Liver (tissue), 9 donors: ENCODE results near the gene UBA52. TPM values are rescaled to one million over a fixed set of nuclear protein-coding genes. Genes with fewer than 3 reads are reported as not detected.

Experiments
- DNase-seq: peaks from one replicate; pipeline ENCODE4 v3.0.0-alpha.2; 2017; ENCODE audit warnings: low spot score
- H3K27ac ChIP-seq, 2 donors: one replicate each; pipeline ENCODE4 v1.7.0; 2013; ENCODE audit warnings: inconsistent platforms in 2 of 2, low read length in 2 of 2, control low read depth in 1 of 2, low read depth in 1 of 2, mild to moderate bottlenecking in 1 of 2
- H3K27me3 ChIP-seq, 4 donors: one replicate each; pipeline versions ENCODE4 v1.6.1 to v1.7.0; 2013; ENCODE audit warnings: low read length in 3 of 4, inconsistent platforms in 1 of 4, mild to moderate bottlenecking in 1 of 4, moderate library complexity in 1 of 4; ENCODE audit not compliant: control insufficient read depth in 4 of 4, insufficient read depth in 4 of 4
- H3K36me3 ChIP-seq, 4 donors: one replicate each; pipeline versions ENCODE4 v1.6.1 to v1.7.0; 2013; ENCODE audit warnings: low read length in 3 of 4, mild to moderate bottlenecking in 3 of 4, low read depth in 1 of 4, moderate library complexity in 1 of 4; ENCODE audit not compliant: control insufficient read depth in 4 of 4, insufficient read depth in 3 of 4
- H3K4me1 ChIP-seq, 4 donors: one replicate each; pipeline versions ENCODE4 v1.6.1 to v1.7.0; 2013; ENCODE audit warnings: low read length in 3 of 4, mild to moderate bottlenecking in 3 of 4, moderate library complexity in 1 of 4; ENCODE audit not compliant: control insufficient read depth in 4 of 4, insufficient read depth in 4 of 4
- H3K4me3 ChIP-seq, 3 donors: one replicate each; pipeline versions ENCODE4 v1.6.1 to v1.7.0; 2013; ENCODE audit warnings: low read length in 3 of 3, control low read depth in 1 of 3, low read depth in 1 of 3, mild to moderate bottlenecking in 1 of 3
- H3K9ac ChIP-seq, 2 donors: one replicate each; pipeline ENCODE4 v1.7.0; 2013; ENCODE audit warnings: low read length in 2 of 2, mild to moderate bottlenecking in 2 of 2, moderate library complexity in 2 of 2, control low read depth in 1 of 2, low read depth in 1 of 2
- H3K9me3 ChIP-seq, 4 donors: one replicate each; pipeline versions ENCODE4 v1.6.1 to v1.7.0; 2013; ENCODE audit warnings: low read length in 3 of 4; ENCODE audit not compliant: control insufficient read depth in 4 of 4
- ATF3 ChIP-seq: IDR thresholded peaks from 2 replicates; pipeline ENCODE4 v1.6.1; 2016; ENCODE audit warnings: antibody characterized with exemption
- CTCF ChIP-seq: fragments of 150-350 bp; IDR thresholded peaks from 2 replicates; pipeline ENCODE4 v1.5.1; 2017; ENCODE audit warnings: improper control_type of control experiment, low read depth, low read length; ENCODE audit not compliant: missing input control
- EGR1 ChIP-seq, 2 donors: IDR thresholded peaks; 2 replicates each; pipeline ENCODE4 v1.6.1; 2016 to 2018; ENCODE audit warnings: antibody characterized with exemption in 2 of 2, low read depth in 2 of 2
- FOXA1 ChIP-seq: IDR thresholded peaks from 2 replicates; pipeline ENCODE4 v1.6.1; 2016; ENCODE audit warnings: antibody characterized with exemption
- FOXA2 ChIP-seq: IDR thresholded peaks from 2 replicates; pipeline ENCODE4 v1.6.1; 2016; ENCODE audit warnings: antibody characterized with exemption
- GABPA ChIP-seq, 2 donors: IDR thresholded peaks in 1 of 2; conservative IDR thresholded peaks in 1 of 2; 2 replicates each; pipeline ENCODE4 v1.6.1; 2016; ENCODE audit warnings: antibody characterized with exemption in 2 of 2, mild to moderate bottlenecking in 1 of 2, moderate library complexity in 1 of 2
- HNF4A ChIP-seq, 2 donors: conservative IDR thresholded peaks; 2 replicates each; pipeline ENCODE4 v1.6.1; 2016; ENCODE audit warnings: antibody characterized with exemption in 2 of 2, mild to moderate bottlenecking in 2 of 2
- HNF4G ChIP-seq: IDR thresholded peaks from 2 replicates; pipeline ENCODE4 v1.6.1; 2016; ENCODE audit warnings: antibody characterized with exemption
- JUND ChIP-seq, 2 donors: IDR thresholded peaks; 2 replicates each; pipeline ENCODE4 v1.6.1; 2016; ENCODE audit warnings: antibody characterized with exemption in 2 of 2
- MAX ChIP-seq: IDR thresholded peaks from 2 replicates; pipeline ENCODE4 v1.6.1; 2016; ENCODE audit warnings: antibody characterized with exemption
- NR2F2 ChIP-seq: IDR thresholded peaks from 2 replicates; pipeline ENCODE4 v1.6.1; 2016; ENCODE audit warnings: antibody characterized with exemption
- RAD21 ChIP-seq, 2 donors: IDR thresholded peaks; 2 replicates each; pipeline ENCODE4 v1.6.1; 2016; ENCODE audit warnings: antibody characterized with exemption in 2 of 2, mild to moderate bottlenecking in 2 of 2
- REST ChIP-seq: IDR thresholded peaks from 2 replicates; pipeline ENCODE4 v1.6.1; 2016; ENCODE audit warnings: antibody characterized with exemption, mild to moderate bottlenecking
- RXRA ChIP-seq, 2 donors: IDR thresholded peaks; 2 replicates each; pipeline ENCODE4 v1.6.1; 2017 to 2018; ENCODE audit warnings: antibody characterized with exemption in 2 of 2, mild to moderate bottlenecking in 1 of 2
- SP1 ChIP-seq: IDR thresholded peaks from 2 replicates; pipeline ENCODE4 v1.6.1; 2018; ENCODE audit warnings: antibody characterized with exemption, mild to moderate bottlenecking
- TAF1 ChIP-seq: conservative IDR thresholded peaks from 2 replicates; pipeline ENCODE4 v1.6.1; 2016; ENCODE audit warnings: antibody characterized with exemption, mild to moderate bottlenecking
- YY1 ChIP-seq: IDR thresholded peaks from 2 replicates; pipeline ENCODE4 v1.6.1; 2016; ENCODE audit warnings: antibody characterized with exemption, mild to moderate bottlenecking
- ZBTB33 ChIP-seq: IDR thresholded peaks from 2 replicates; pipeline ENCODE4 v1.6.1; 2016; ENCODE audit warnings: antibody characterized with exemption
- WGBS: extraction: QIAGEN DNeasy Blood & Tissue Kit; methylation state at CpG from one replicate; pipeline ENCODE4 v1.1.7; 2013; 5-methylcytosine and 5-hydroxymethylcytosine counted together
- polyA plus RNA-seq, 2 donors: library from polyadenylated mRNA; stranded (reverse) in 1 of 2; unstranded in 1 of 2; fragments of 200-250 nt in 1 of 2; fragments of >200 nt in 1 of 2; fragmentation: Nextera tagmentation in 1 of 2; extraction: Ambion mirVana in 1 of 2; gene quantifications; one replicate each; pipeline versions ENCODE4 v1.2.1 to v1.2.3, GENCODE V29; 2013 to 2015
- total RNA-seq, 2 donors: library from RNA; depleted of rRNA; stranded (reverse); fragments of >200 nt; gene quantifications; one replicate each; pipeline ENCODE4 v1.2.3, GENCODE V29; 2014
- donor health status: healthy.
- donor health status: healthy.
- donor health status: healthy.
- donor health status: healthy.
- donor health status: healthy.

Gene UBA52
- total and polyA plus RNA-seq, 4 donors: 324 to 647 (median 484) TPM

- WGBS: 28% methylated on average over 3 of the region's 3 CpGs
- TF ChIP-seq GABPA (IDR thresholded peaks at IDR 0.05 in 1 of 2, conservative IDR thresholded peaks at IDR 0.05 in 1 of 2) (no peak), NR2F2 (no peak), HNF4A (conservative IDR thresholded peaks at IDR 0.05) (no peak), RXRA (IDR thresholded peaks at IDR 0.05) (no peak), ZBTB33 (no peak), REST (no peak), FOXA2 (no peak), TAF1 (no peak), ATF3 (no peak), HNF4G (no peak), RAD21 (IDR thresholded peaks at IDR 0.05) (no peak), EGR1 (IDR thresholded peaks at IDR 0.05; ENCODE audit: low read depth in 2 of 2) (no peak), FOXA1 (no peak), SP1 (no peak), CTCF (no peak), MAX (no peak), JUND (IDR thresholded peaks at IDR 0.05) (no peak), YY1 (no peak)
- Histone ChIP-seq H3K27me3 (peaks cover 2 to 18% (median 16%) of the 10 kb centered on the region in 4 donors), H3K9ac (no peak overlapping the region), H3K4me3 (no peak overlapping the region), H3K4me1 (peaks cover 0 to 19% (median 7%) of the 10 kb centered on the region in 4 donors), H3K27ac (no peak overlapping the region), H3K36me3 (no peaks in the 10 kb centered on the region), H3K9me3 (no peaks in the 10 kb centered on the region)
- no peak for DNase-seq
These were observed 38.5 kb downstream of the UBA52 start for GRCh38 chr19:18610245-18610555.
